ENCODE results near the gene ZNF440.

DNA sequence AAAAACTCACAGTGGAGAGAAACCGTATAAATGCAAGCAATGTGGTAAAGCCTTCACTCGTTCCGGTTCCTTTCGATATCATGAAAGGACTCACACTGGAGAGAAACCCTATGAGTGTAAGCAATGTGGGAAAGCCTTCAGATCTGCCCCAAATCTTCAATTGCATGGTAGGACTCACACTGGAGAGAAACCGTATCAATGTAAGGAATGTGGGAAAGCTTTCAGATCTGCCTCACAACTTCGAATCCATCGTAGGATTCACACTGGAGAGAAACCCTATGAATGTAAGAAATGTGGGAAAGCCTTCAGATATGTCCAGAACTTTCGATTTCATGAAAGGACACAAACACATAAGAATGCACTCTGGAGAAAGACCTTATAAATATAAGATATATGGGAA is 54.1 kb downstream of the ZNF440 start:
- TF ChIP-seq, protein P1, sequence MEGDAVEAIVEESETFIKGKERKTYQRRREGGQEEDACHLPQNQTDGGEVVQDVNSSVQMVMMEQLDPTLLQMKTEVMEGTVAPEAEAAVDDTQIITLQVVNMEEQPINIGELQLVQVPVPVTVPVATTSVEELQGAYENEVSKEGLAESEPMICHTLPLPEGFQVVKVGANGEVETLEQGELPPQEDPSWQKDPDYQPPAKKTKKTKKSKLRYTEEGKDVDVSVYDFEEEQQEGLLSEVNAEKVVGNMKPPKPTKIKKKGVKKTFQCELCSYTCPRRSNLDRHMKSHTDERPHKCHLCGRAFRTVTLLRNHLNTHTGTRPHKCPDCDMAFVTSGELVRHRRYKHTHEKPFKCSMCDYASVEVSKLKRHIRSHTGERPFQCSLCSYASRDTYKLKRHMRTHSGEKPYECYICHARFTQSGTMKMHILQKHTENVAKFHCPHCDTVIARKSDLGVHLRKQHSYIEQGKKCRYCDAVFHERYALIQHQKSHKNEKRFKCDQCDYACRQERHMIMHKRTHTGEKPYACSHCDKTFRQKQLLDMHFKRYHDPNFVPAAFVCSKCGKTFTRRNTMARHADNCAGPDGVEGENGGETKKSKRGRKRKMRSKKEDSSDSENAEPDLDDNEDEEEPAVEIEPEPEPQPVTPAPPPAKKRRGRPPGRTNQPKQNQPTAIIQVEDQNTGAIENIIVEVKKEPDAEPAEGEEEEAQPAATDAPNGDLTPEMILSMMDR (conservative IDR thresholded peaks at IDR 0.05; ENCODE audit: low read length), result no peak
- TF ChIP-seq EZH2phosphoT487 (IDR thresholded peaks at IDR 0.05; ENCODE audit: borderline replicate concordance, low read depth, low read length), result no peak
